SK-N-SH treated with all-trans-retinoic acid at 6 μM for 48 hours (cell line): ENCODE results near the gene SMIM8.

Experiments used
- ATAC-seq: fragments of 200-7000 bp; cut with Tn5 transposase; 3 replicates; pipeline ENCODE4 v1.9.1; 2020; ENCODE audit warnings: mild to moderate bottlenecking, moderate library complexity
- ARNTL ChIP-seq: fragments of 450-650 bp; formaldehyde crosslinking; IDR thresholded peaks from 2 replicates; pipeline ENCODE4 v1.5.0; 2020; ENCODE audit warnings: low read depth, mild to moderate bottlenecking, moderate library complexity, borderline replicate concordance
- CREB5 ChIP-seq: fragments of 250-450 bp; sonication (Bioruptor Pico); IDR thresholded peaks from 2 replicates; pipeline ENCODE4 v1.5.1; 2020; ENCODE audit warnings: low read depth, mild to moderate bottlenecking, moderate library complexity
- CSDC2 ChIP-seq: fragments of 250-450 bp; sonication (Bioruptor Pico); IDR thresholded peaks from 2 replicates; pipeline ENCODE4 v1.5.0; 2020; ENCODE audit warnings: mild to moderate bottlenecking, moderate library complexity
- CSRNP3 ChIP-seq: fragments of 250-450 bp; sonication (Bioruptor Pico); IDR thresholded peaks from 2 replicates; pipeline ENCODE4 v1.5.1; 2021; ENCODE audit warnings: mild to moderate bottlenecking, moderate library complexity
- ESRRG ChIP-seq: fragments of 250-450 bp; sonication (Bioruptor Pico); IDR thresholded peaks from 2 replicates; pipeline ENCODE4 v1.6.1; 2021; ENCODE audit warnings: mild to moderate bottlenecking
- GLIS3 ChIP-seq: fragments of 250-450 bp; sonication (Bioruptor Pico); IDR thresholded peaks from 2 replicates; pipeline ENCODE4 v1.5.0; 2020; ENCODE audit warnings: mild to moderate bottlenecking, moderate library complexity
- ISL1 ChIP-seq: fragments of 250-450 bp; sonication (Bioruptor Pico); IDR thresholded peaks from 2 replicates; pipeline ENCODE4 v2.1.2; 2022; ENCODE audit warnings: mild to moderate bottlenecking, moderate library complexity
- OSR1 ChIP-seq: fragments of 250-450 bp; sonication (Bioruptor Pico); IDR thresholded peaks from 2 replicates; pipeline ENCODE4 v1.8.0; 2022; ENCODE audit warnings: moderate library complexity, mild to moderate bottlenecking, inconsistent platforms
- PPARA ChIP-seq: fragments of 250-450 bp; sonication (Bioruptor Pico); IDR thresholded peaks from 2 replicates; pipeline ENCODE4 v1.5.0; 2020; ENCODE audit warnings: mild to moderate bottlenecking, borderline replicate concordance
- RARB ChIP-seq: fragments of 250-450 bp; sonication (Bioruptor Pico); IDR thresholded peaks from 2 replicates; pipeline ENCODE4 v1.8.0; 2021; ENCODE audit warnings: mild to moderate bottlenecking, moderate library complexity
- SNAI2 ChIP-seq: fragments of 250-450 bp; sonication (Bioruptor Pico); IDR thresholded peaks from 2 replicates; pipeline ENCODE4 v1.5.0; 2020; ENCODE audit warnings: mild to moderate bottlenecking, moderate library complexity
- TCF4 ChIP-seq: fragments of 250-450 bp; sonication (Bioruptor Pico); IDR thresholded peaks from 2 replicates; pipeline ENCODE4 v1.8.0; 2021; ENCODE audit warnings: mild to moderate bottlenecking, moderate library complexity, borderline replicate concordance
- TOX ChIP-seq: fragments of 250-450 bp; sonication (Bioruptor Pico); IDR thresholded peaks from 2 replicates; pipeline ENCODE4 v1.8.0; 2021; ENCODE audit warnings: mild to moderate bottlenecking, moderate library complexity, borderline replicate concordance
- ZC3H10 ChIP-seq: fragments of 250-450 bp; sonication (Bioruptor Pico); IDR thresholded peaks from 2 replicates; pipeline ENCODE4 v1.5.1; 2021; ENCODE audit warnings: mild to moderate bottlenecking, moderate library complexity
- ZFP3 ChIP-seq: fragments of 250-450 bp; sonication (Bioruptor Pico); IDR thresholded peaks from 2 replicates; pipeline ENCODE4 v1.5.0; 2020; ENCODE audit warnings: mild to moderate bottlenecking, moderate library complexity
- ZFP30 ChIP-seq: fragments of 450-650 bp; formaldehyde crosslinking; IDR thresholded peaks from 2 replicates; pipeline ENCODE4 v1.5.0; 2022; ENCODE audit warnings: mild to moderate bottlenecking, moderate library complexity
- ZNF565 ChIP-seq: fragments of 450-650 bp; formaldehyde crosslinking; conservative IDR thresholded peaks from 2 replicates; pipeline ENCODE4 v1.5.0; 2020; ENCODE audit warnings: low read depth, mild to moderate bottlenecking, moderate library complexity
- ZNF70 ChIP-seq: fragments of 450-650 bp; formaldehyde crosslinking; IDR thresholded peaks from 2 replicates; pipeline ENCODE4 v1.5.0; 2020; ENCODE audit warnings: mild to moderate bottlenecking, moderate library complexity
- ZNF8 ChIP-seq: fragments of 450-650 bp; formaldehyde crosslinking; IDR thresholded peaks from 2 replicates; pipeline ENCODE4 v1.5.0; 2020; ENCODE audit warnings: mild to moderate bottlenecking, moderate library complexity
- TF ChIP-seq, protein P1 (sequence below): fragments of 250-450 bp; sonication (Bioruptor Pico); IDR thresholded peaks from 2 replicates; pipeline ENCODE4 v1.5.0; 2020; ENCODE audit warnings: mild to moderate bottlenecking, moderate library complexity
- TF ChIP-seq, protein P2 (sequence below): fragments of 250-450 bp; sonication (Bioruptor Pico); IDR thresholded peaks from 2 replicates; pipeline ENCODE4 v1.8.0; 2020; ENCODE audit warnings: mild to moderate bottlenecking, moderate library complexity, borderline replicate concordance
- TF ChIP-seq, protein P3 (sequence below): fragments of 250-450 bp; sonication (Bioruptor Pico); IDR thresholded peaks from 2 replicates; pipeline ENCODE4 v1.8.0; 2021; ENCODE audit warnings: low read depth, mild to moderate bottlenecking, moderate library complexity, borderline replicate concordance

SMIM8 gene

GRCh38 chr6:87336367-87336766 lies 14.0 kb downstream of the SMIM8 start:
- TF ChIP-seq PPARA (CRISPR knock-in tag) (no peak), TCF4 (CRISPR knock-in tag) (no peak), CREB5 (CRISPR knock-in tag) (no peak), CSDC2 (CRISPR knock-in tag) (no peak), RARB (CRISPR knock-in tag) (no peak), ZNF565 (CRISPR knock-in tag) (no peak), ZC3H10 (no peak), ZFP30 (CRISPR knock-in tag) (no peak), ARNTL (no peak), SNAI2 (CRISPR knock-in tag) (no peak), TOX (no peak), CSRNP3 (CRISPR knock-in tag) (no peak), ESRRG (CRISPR knock-in tag) (no peak), OSR1 (CRISPR knock-in tag) (no peak), ZNF70 (no peak)
- TF ChIP-seq, protein P1, sequence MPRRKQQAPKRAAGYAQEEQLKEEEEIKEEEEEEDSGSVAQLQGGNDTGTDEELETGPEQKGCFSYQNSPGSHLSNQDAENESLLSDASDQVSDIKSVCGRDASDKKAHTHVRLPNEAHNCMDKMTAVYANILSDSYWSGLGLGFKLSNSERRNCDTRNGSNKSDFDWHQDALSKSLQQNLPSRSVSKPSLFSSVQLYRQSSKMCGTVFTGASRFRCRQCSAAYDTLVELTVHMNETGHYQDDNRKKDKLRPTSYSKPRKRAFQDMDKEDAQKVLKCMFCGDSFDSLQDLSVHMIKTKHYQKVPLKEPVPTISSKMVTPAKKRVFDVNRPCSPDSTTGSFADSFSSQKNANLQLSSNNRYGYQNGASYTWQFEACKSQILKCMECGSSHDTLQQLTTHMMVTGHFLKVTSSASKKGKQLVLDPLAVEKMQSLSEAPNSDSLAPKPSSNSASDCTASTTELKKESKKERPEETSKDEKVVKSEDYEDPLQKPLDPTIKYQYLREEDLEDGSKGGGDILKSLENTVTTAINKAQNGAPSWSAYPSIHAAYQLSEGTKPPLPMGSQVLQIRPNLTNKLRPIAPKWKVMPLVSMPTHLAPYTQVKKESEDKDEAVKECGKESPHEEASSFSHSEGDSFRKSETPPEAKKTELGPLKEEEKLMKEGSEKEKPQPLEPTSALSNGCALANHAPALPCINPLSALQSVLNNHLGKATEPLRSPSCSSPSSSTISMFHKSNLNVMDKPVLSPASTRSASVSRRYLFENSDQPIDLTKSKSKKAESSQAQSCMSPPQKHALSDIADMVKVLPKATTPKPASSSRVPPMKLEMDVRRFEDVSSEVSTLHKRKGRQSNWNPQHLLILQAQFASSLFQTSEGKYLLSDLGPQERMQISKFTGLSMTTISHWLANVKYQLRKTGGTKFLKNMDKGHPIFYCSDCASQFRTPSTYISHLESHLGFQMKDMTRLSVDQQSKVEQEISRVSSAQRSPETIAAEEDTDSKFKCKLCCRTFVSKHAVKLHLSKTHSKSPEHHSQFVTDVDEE (CRISPR knock-in tag): no peak
- TF ChIP-seq, protein P2, sequence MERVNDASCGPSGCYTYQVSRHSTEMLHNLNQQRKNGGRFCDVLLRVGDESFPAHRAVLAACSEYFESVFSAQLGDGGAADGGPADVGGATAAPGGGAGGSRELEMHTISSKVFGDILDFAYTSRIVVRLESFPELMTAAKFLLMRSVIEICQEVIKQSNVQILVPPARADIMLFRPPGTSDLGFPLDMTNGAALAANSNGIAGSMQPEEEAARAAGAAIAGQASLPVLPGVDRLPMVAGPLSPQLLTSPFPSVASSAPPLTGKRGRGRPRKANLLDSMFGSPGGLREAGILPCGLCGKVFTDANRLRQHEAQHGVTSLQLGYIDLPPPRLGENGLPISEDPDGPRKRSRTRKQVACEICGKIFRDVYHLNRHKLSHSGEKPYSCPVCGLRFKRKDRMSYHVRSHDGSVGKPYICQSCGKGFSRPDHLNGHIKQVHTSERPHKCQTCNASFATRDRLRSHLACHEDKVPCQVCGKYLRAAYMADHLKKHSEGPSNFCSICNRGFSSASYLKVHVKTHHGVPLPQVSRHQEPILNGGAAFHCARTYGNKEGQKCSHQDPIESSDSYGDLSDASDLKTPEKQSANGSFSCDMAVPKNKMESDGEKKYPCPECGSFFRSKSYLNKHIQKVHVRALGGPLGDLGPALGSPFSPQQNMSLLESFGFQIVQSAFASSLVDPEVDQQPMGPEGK (CRISPR knock-in tag): no peak
- TF ChIP-seq, protein P3, sequence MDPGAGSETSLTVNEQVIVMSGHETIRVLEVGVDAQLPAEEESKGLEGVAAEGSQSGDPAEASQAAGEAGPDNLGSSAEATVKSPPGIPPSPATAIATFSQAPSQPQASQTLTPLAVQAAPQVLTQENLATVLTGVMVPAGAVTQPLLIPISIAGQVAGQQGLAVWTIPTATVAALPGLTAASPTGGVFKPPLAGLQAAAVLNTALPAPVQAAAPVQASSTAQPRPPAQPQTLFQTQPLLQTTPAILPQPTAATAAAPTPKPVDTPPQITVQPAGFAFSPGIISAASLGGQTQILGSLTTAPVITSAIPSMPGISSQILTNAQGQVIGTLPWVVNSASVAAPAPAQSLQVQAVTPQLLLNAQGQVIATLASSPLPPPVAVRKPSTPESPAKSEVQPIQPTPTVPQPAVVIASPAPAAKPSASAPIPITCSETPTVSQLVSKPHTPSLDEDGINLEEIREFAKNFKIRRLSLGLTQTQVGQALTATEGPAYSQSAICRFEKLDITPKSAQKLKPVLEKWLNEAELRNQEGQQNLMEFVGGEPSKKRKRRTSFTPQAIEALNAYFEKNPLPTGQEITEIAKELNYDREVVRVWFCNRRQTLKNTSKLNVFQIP: no peak
- ATAC-seq: no peak

DNA sequence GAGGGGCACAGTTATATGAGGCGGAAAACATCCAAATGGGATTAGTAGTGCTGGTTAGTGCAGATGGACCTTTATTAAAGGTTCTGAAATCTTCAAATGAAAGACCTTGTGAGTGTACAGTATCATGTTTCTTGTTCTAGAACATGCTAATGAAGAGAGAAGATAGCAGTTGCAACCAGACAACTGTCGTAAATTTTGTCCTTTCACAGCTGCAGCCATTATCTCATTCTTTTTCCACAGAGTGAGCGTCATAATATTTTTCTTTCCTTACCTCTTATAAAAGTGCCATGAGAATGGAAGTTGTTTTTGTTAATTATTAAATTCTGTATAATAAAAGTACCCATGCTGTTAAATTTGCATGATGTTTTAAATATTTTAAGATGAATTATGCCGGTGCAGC lies 17.8 kb downstream of the SMIM8 start:
- no peak for ATAC-seq
- no peak for TF ChIP-seq ESRRG (CRISPR knock-in tag)
- no peak for TF ChIP-seq ZNF565 (CRISPR knock-in tag)
- TF ChIP-seq ISL1 (CRISPR knock-in tag): no peak
- TF ChIP-seq CREB5 (CRISPR knock-in tag): no peak
- TF ChIP-seq ZNF8 (CRISPR knock-in tag): no peak
- no peak for TF ChIP-seq TOX
- TF ChIP-seq CSDC2 (CRISPR knock-in tag): no peak
- TF ChIP-seq SNAI2 (CRISPR knock-in tag): no peak
- TF ChIP-seq, protein P3: no peak
- TF ChIP-seq ZFP3: no peak
- no peak for TF ChIP-seq ZC3H10
- TF ChIP-seq OSR1 (CRISPR knock-in tag): no peak
- no peak for TF ChIP-seq TCF4 (CRISPR knock-in tag)
- TF ChIP-seq GLIS3: no peak
- no peak for TF ChIP-seq ZFP30 (CRISPR knock-in tag)
- no peak for TF ChIP-seq ARNTL
- TF ChIP-seq, protein P1 (CRISPR knock-in tag): no peak
